Sigmoid colon (tissue), 4 donors: ENCODE data around the gene ADM.

Experiments
- CTCF ChIP-seq, 4 experiments: fragments of 450-650 bp in 3 of 4; fragments of 200-600 bp in 1 of 4; IDR thresholded peaks; one replicate each; pipeline ENCODE4 v1.5.1; 2016 to 2019; ENCODE audit warnings: antibody characterized with exemption in 4 of 4, mild to moderate bottlenecking in 3 of 4, moderate library complexity in 2 of 4
- POLR2A ChIP-seq, 2 donors: fragments of 450-650 bp; IDR thresholded peaks; one replicate each; pipeline ENCODE4 v1.6.1; 2016; ENCODE audit warnings: antibody characterized with exemption in 2 of 2, mild to moderate bottlenecking in 2 of 2, moderate library complexity in 2 of 2
- POLR2AphosphoS5 ChIP-seq, 4 donors: sonication (generic); formaldehyde crosslinking; IDR thresholded peaks; one replicate each; pipeline ENCODE4 v1.6.1; 2017; ENCODE audit warnings: antibody characterized with exemption in 4 of 4

- TF ChIP-seq POLR2A (IDR thresholded peaks at IDR 0.05) (no peak), CTCF (IDR thresholded peaks at IDR 0.05) (no peak), POLR2AphosphoS5 (IDR thresholded peaks at IDR 0.05) (no peak)
Observed at GRCh38 chr11:10320736-10321465, 16.0 kb downstream of the ADM start.
